ENCODE results near the gene KCNJ9.

The KCNJ9 gene

DNA sequence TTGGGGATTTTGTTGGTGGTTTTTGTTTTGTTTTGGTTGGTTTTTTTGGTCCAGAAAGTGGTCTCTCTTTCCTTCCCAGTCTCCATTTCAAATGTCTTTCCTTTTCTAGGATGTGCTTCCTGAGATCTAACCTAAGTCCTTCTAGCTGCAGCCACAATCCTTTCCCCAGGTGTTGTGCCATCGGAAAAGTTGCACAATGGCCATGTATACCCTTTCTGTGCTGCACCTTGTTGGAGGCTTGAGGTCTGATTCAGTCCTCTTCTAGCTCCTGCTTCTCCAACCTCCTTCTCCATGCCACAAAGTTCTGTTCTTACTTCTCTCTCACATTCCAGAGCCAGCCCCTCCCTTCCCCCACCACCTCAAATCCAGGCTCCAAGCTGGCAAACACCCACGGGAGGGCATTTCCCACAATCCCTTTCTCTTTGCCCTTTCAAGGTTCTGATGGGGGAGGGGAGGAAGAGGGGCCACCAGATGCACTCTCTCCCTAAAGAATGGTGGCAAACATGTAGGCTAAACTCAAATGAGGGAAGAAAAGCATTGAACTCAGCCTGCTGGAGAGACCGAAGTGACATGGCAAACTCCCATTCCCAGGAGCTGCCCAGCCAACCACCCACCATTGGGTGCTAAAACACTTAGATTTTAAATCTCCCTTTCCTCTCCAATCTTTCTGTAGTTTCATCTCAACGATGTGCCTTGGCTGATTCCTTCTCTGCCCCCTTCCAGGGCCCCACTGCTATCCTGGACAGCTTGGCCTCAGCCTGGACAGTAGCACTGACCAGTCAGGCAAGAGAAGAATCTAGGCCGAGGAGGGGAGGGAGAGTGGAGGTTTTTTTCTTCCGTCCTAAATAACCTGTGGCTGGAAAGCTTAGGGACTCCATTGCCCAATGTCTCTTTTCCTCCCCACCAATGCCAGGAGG is 14.3 kb upstream of the KCNJ9 start:
- no peak for DNase-seq

DNA sequence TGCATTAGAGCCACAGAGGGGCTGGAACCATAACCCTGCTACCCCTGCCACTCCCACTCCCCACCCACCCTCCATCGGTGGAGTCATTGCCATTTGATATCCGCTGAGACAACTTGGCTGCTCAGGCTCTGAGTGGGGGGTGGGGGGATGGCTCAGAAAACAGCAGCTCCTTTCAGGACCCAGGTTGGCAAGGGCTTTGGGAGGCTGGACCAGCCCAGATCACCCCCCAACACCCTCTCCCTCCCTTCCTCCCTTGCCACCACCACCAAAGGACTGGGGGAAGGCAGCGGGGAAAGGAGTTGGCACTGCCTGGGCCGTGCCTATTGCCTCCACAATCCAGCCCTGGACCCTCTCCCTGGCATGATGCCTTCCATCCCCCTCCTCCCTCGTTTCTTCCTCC is 13.1 kb upstream of the KCNJ9 start:
- no peak for DNase-seq

- no peak for DNase-seq
Observed at GRCh38 chr1:160069460-160070231, 11.7 kb upstream of the KCNJ9 start, which contains the start of gene KCNJ10. KCNJ10 (minus strand) TSS chr1:160070160; CDS start chr1:160042532, 27,628 bp downstream.

DNA sequence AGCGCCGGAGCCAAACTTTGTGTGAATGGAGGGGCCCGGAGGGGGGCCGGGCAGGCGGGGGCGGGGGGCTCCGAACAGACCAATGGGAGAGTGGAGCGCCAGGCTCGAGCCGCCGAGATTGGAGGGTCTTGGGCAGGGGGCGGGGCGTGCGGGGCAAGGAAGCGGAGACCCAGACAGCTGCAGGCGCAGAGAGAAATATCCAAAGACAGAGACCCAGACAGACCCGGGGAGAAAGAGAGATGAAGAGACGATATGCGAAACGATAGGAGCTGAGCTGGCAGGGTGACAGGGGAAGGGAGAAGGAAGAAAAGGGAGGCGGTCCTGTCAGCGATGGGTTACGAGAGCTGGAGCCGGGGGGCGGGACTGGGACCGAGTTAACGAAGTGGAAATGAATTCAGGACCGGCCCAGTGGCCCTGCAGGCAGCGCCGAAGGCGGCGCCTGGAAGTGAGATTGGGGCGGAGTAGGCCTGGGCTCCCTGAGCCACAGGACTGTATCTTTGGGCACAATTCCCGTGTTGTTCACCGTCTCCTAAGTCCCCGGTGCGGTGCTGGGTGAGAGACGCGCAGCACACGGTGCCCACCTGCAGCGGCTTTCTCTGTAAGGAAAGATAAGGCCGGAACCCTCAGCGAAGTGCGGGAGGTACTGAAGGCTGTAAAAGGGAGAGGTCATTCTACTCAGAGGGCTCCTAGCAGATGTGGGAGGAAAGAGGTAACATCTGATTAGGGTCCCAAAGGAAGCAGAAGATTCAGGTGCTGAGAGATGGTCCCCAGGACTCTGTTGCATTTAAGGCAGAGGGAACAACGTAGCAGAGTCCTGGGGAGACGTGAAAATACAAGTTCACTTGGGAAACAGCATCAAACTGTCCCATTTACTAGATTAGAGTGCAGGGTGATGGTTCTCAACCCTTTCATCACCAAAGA is 10.8 kb upstream of the KCNJ9 start:
- DNase-seq: peak; percentile 48

GRCh38 chr1:160071289-160071688 is 10.0 kb upstream of the KCNJ9 start:
- DNase-seq: no peak

GRCh38 chr1:160074865-160075264 is 6.5 kb upstream of the KCNJ9 start:
- no peak for DNase-seq

DNA sequence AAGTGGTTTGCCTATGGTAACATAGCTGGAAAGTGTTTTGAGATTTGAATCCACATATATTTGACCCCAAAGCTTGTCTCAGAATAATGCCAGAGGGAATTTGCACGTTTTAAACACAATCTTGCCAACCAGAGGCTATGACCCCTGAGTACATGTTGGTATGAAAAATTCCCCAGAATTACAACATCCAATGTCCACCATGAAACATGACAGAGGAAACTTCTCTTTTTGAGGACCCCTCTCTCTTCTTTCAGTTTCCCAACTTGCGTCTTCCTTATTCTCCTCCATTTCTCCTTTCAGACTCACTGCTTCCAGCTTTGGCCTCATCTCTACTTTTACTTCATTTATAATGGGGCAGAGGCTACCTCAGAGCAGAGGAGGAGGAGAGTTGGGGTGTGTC is 5.5 kb upstream of the KCNJ9 start:
- DNase-seq: no peak

- no peak for DNase-seq
Observed at GRCh38 chr1:160076295-160076694, 5.0 kb upstream of the KCNJ9 start.

DNA sequence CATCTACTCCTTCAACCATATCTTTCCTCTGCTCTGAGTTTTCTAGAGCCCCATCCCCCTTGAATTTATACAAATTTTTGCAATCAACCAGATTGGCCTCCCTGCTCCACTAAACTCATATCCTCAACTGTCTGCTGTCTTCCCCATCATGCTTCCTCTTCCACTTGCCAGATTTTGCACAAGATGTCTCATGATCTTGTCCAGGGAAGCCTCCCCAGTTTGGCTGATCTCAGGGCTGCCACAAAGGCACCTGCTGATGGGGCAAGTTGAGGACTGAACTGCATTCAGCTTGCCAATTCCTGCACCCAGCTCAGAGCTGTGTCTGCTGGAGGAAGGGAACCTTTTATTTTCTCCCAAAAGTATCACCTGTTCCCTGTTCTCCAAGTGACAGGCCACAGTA is 3.9 kb upstream of the KCNJ9 start:
- DNase-seq: no peak

GRCh38 chr1:160078512-160079195 is 2.7 kb upstream of the KCNJ9 start:
- no peak for DNase-seq

DNA sequence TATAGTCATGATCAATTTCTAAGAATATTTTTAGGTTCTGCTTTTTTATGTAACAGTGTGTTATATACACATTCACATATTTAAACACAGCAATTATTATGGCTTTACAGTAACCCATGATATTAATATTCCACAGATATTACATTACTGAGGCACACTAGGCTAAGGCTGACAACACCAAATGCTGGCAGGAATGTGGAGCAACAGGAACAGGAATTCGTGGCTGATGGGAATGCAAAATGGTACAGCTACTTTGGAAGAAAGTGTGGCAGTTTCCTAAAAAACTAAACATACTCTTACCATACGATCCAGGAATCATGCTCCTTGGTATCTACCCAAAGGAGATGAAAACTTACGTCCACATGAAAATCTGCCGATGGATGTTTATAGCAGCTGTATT is 1.9 kb upstream of the KCNJ9 start:
- no peak for DNase-seq

DNA sequence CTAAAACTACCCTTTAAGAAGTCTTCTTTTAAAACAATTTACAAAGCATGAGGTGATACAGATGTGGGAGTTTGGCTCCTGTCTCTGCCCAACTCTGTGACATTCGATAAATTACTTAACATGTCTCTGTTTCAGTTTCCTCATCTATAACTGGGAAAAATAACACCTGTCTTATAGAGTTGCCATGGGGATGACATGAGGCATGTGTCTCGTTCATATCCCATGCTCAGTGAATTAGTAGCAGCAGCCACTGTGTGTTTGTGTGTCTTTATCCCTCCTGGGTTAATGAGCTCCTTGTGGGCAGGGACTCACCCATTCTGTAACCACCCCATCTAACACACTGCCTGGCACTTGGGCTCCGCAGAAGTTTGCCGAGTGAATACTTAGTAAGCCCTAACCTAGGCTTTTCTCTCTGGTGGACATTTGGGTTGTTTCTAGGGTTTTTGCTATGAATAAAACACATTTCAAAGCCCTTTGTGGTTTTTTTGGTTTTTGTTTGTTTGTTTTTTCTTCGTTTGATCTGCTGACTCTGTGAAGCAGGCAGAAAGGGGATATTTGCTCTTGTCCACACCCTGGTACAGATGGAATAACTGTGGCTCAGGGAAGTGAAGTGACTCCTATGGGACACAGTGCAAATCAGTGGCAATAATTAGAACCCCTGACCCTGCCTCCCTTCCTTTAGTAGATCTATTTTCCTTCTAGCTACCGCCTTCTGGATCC is 797 bp upstream of the KCNJ9 start:
- DNase-seq: no peak

- DNase-seq: no peak
Observed at GRCh38 chr1:160082487-160082886, 1.1 kb downstream of the KCNJ9 start.

GRCh38 chr1:160082926-160083325 is 1.6 kb downstream of the KCNJ9 start:
- no peak for DNase-seq

DNA sequence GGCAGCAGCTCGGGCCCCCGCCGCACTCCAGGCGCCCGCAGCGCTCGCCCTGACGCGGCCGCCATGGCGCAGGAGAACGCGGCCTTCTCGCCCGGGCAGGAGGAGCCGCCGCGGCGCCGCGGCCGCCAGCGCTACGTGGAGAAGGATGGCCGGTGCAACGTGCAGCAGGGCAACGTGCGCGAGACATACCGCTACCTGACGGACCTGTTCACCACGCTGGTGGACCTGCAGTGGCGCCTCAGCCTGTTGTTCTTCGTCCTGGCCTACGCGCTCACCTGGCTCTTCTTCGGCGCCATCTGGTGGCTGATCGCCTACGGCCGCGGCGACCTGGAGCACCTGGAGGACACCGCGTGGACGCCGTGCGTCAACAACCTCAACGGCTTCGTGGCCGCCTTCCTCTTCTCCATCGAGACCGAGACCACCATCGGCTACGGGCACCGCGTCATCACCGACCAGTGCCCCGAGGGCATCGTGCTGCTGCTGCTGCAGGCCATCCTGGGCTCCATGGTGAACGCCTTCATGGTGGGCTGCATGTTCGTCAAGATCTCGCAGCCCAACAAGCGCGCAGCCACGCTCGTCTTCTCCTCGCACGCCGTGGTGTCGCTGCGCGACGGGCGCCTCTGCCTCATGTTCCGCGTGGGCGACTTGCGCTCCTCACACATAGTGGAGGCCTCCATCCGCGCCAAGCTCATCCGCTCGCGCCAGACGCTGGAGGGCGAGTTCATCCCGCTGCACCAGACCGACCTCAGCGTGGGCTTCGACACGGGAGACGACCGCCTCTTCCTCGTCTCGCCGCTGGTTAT is 2.8 kb downstream of the KCNJ9 start:
- DNase-seq: no peak

GRCh38 chr1:160084771-160085321 is 3.5 kb downstream of the KCNJ9 start:
- DNase-seq: no peak

GRCh38 chr1:160085686-160086455 is 4.5 kb downstream of the KCNJ9 start:
- DNase-seq: peak; percentile 62

- DNase-seq: no peak
Observed at GRCh38 chr1:160086456-160086892, 5.1 kb downstream of the KCNJ9 start.

GRCh38 chr1:160087118-160087662 is 5.9 kb downstream of the KCNJ9 start:
- DNase-seq: no peak

Data from fibroblast of skin of right quadriceps (primary cell).